HS-5 (cell line): ENCODE data around the gene DOCK3.
A peak's percentile ranks its signal among the peaks of the same experiment; 100 is the strongest.
"Not testable (repeated sequence)": the region's sequence is repeated elsewhere in the genome, so short reads cannot be mapped to it uniquely, and the experiment has no call there.

Experiments used
- DNase-seq: peaks from one replicate; pipeline ENCODE4 v3.0.0-alpha.2; 2012; ENCODE audit warnings: low read depth

DOCK3 gene

DNA sequence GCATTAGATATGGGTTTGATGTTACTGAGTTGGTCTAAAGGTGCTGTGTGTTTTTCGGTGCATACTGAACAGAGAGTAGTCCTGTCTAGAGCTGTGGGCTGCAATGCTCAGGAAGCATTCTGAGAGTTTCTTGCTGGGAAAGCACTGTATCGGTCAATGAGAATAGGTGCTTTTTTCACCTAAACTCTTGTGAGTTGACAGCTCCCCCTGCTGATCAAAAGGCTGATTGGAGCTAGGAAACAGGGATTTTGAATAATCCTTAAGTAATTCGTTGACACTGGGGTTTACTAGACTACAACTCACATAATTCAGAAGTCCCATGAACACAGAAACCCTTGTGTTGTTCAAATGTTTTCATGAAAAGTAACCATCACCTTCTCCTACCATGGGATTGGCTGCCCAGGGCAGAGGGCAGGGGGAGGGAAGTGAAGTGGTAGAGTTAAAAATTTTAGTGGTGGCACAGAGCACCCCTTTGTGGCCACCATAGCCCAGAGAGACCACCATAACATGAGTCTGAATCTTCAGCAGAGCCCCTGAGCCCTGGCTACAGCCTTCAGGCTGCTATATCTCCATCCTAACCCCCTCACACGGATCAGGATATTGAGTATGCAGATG lies 697.3 kb downstream of the DOCK3 start:
- peak; percentile 37 for DNase-seq

DNA sequence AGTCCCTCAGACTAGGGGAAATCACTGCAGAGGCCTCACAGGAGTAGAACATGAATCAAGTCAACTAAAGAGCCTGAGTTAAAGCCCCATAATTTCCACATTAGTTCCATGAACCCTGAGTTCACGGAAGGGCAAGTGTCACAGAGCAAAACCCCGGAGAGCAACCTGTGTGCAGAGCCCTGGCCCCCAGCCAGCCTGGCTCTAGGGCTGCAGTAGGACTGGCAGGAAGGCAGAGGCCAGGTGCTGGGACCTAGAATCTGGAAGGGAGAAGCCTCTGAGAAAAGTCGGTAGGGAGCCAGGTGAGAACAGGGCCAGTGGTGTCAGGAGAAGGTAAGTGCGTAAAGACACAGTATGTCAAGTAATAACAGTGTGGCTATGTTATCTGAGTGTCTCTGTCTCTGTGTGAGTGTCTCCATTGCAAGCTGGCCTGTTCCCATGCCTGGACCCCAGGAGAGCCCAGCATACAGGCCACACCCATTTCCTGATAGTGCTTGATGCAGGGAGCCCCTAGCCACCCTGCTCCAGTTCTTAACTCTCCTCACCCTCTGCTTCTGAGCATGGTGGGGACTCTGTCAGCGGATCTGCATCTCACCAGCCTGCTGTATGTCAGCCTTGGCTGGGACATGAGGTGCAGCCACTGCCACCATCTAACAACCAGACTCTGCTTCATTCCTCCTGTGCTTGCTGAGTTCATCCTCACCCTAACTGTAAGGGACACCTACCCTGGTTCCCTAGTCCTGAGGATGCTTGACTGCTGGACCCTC lies 699.1 kb downstream of the DOCK3 start:
- DNase-seq = no peak

- DNase-seq = no peak
These were observed 699.7 kb downstream of the DOCK3 start for GRCh38 chr3:51374456-51374855.

- DNase-seq = no peak
These were observed 700.4 kb downstream of the DOCK3 start for GRCh38 chr3:51375136-51375535.

DNA sequence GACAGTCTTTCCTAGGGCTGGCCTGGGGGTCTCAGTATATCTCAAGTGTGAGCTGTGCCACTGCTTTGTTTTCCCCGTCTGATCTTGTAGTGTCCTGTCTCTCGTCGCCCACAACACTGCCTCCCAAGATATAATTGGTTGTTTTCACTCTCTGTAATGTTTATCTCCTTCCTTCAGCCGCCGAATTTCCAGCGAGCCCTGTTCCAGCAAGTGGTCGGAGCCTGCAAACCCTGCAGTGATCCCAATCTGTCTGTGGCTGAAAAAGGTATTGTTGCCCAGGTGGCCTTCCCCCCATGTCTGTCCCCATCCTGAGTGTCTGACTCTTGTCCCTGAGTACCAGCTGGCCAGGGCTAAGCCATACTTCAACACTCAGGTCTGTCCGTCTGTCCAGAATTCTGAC lies 700.8 kb downstream of the DOCK3 start:
- DNase-seq = no peak

- DNase-seq = no peak
These were observed 703.3 kb downstream of the DOCK3 start for GRCh38 chr3:51378065-51378464.

- no peak for DNase-seq
These were observed 704.0 kb downstream of the DOCK3 start for GRCh38 chr3:51378726-51379125.

GRCh38 chr3:51379301-51379700 lies 704.6 kb downstream of the DOCK3 start:
- no peak for DNase-seq

- no peak for DNase-seq
These were observed 705.2 kb downstream of the DOCK3 start for GRCh38 chr3:51379746-51380455.

DNA sequence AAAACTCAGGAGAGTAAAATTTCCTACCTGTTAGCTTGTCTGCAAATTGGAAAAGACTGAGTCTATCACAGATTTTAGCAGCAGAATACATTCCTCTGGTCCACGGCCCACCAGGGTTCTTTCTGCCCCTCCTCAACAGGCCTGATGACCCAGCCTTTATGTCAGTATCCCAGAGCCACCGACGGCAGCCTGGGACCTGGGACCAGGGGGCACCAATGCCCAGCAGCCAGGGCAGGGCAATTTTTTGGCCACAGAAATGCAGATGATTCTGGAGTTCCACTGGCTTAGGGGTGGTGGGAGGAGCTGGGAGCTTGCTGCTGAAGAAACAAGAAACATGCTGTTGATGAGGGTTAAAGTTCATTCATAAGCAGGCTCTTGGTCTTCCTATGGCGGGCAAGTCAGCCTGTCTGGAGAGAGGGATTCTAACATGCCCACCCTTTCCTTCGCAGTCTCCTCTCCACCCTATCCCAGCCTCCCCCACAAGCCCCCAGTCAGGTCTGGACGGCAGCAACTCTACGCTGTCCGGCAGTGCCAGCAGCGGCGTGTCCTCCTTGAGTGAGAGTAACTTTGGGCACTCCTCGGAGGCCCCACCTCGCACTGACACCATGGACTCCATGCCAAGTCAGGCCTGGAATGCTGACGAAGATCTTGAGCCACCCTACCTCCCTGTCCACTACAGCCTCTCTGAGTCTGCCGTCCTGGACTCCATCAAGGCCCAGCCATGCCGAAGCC lies 706.0 kb downstream of the DOCK3 start:
- no peak for DNase-seq

DNA sequence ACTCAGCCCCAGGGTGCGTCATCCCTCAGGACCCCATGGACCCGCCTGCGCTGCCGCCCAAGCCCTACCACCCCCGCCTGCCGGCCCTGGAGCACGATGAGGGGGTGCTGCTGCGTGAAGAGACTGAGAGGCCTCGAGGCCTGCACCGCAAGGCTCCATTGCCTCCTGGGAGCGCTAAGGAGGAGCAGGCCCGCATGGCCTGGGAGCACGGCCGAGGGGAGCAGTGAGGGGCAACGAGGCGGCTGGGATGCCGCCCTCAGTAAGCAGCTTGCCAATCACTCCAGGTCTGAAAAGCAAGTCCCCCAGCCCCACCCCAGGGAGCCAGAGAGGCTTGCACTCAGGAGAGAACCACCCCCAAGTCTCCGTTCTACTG lies 706.6 kb downstream of the DOCK3 start:
- DNase-seq = no peak

GRCh38 chr3:51382076-51382745 lies 707.5 kb downstream of the DOCK3 start:
- DNase-seq = no peak

DNA sequence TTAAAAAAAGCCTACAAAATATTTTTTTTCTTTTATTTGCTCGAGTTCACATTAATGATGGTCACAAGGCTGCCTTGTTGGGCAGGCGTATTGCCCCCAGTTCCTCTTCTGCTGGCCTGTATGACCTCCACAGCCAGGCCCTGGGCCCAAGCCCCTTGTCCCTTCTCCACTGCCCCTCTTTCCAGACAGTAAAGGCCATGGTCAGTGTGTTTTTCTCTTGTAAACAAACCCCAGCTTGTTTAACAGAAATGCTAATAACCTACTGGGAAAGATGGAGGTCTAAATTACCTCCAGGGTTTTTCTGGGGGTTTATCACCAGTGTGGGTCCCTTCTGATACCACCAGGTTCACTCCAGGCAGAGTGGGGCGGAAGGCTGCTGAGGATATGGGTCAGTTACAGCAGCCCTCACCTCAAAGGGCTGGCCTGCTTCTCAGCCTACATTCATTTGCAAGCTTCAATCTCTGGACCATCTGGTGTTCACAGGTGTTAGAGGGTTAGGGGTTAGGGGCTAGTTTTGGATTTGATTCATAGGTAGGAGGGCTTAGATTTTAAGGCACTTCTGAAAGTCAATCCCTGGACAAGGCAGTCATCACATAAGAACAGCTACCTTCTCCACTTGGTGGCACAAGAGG lies 708.3 kb downstream of the DOCK3 start:
- DNase-seq = no peak

DNA sequence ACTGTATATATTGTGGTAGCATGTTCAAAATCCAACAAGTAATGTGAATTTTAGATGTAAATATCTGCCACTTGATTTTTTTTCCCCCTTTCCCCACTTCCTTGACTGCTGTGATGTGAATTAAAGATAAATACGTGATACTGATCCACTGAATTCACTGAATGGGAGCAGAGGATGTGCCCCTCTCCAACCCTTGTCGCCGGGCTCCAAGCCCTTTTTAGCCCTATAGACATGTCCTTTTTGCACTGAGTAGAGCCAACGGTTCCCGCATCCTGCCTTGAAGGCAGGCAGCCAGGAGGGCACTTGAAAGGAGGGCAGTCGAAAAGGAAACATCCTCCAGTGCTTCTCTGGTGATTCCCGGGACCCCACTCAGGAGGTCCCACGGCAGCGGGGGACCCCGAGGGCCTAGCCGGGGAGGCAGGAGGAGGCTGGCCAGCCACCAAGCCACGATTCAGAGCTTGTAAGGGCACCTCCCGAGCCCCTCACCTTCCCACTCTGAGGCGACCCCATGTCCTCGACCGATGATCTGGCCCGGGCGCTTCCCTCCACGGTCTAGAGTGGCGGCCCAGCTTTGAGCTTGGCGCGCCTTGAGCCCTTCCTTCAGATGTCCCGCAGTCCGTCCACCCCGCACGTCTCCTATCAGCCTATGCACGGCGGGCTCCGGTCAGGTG lies 709.5 kb downstream of the DOCK3 start:
- no peak for DNase-seq

DNA sequence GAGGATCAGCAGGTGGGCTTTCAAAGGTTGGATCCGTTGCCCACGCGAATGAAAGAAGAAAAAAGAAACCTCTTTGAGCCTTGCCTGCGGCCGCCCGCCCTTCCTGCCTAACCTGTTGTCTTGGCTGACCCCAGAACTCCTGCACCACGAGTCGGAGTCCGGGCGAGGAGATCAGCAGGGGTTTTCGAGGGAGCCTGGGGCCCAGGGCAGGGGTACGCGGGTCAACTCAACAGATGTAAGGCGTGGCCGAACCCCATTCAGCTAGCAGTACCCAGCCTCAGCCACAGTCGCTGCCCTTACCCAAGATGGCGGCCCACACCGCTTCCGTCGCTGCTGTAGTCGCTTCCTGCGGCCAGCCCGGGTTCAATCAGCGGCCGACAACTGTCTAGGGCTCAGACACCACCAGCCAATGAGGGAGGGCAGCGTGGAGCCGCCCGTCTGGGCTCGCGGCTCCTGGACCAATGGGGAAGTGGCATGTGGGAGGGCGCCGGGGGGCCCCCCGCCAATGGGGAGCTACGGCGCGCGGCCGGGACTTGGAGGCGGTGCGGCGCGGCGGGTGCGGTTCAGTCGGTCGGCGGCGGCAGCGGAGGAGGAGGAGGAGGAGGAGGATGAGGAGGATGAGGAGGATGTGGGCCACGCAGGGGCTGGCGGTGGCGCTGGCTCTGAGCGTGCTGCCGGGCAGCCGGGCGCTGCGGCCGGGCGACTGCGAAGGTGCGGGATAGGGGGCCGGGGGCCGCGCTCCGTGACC lies 710.2 kb downstream of the DOCK3 start, which contains the start of gene MANF:
MANF (plus strand) TSS at position 566 of the 748 bp plus-strand sequence; CDS start at position 618, 52 bp downstream.
- peak; percentile 84 for DNase-seq

GRCh38 chr3:51385621-51386091 lies 710.9 kb downstream of the DOCK3 start:
- no peak for DNase-seq

GRCh38 chr3:51386159-51386851 lies 711.6 kb downstream of the DOCK3 start:
- no peak for DNase-seq

- no peak for DNase-seq
These were observed 712.1 kb downstream of the DOCK3 start for GRCh38 chr3:51386852-51387229.

DNA sequence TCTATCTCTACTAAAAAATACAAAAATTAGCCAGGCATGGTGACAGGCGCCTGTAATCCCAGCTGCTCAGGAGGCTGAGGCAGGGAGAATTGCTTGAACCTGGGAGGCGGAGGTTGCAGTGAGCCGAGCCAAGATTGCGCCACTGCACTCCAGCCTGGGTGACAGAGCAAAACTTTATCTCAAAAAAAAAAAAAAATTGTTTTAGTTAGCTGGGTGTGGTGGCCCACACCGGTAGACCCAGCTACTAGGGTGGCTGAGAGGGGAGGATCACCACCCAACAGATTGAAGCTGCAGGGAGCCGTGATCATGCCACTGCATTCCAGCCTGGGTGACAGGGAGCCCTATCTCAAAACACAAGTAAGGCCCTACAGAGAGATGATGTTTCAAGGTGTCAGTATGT lies 712.6 kb downstream of the DOCK3 start:
- not testable (repeated sequence) for DNase-seq
